PC-3 (cell line): ENCODE data around the gene KRTAP5-4. TPM values are rescaled to one million over a fixed set of nuclear protein-coding genes. Genes with fewer than 3 reads are reported as not detected.
A peak's percentile ranks its signal among the peaks of the same experiment; 100 is the strongest.

Source experiments
- ATAC-seq: fragments of 200-7000 bp; cut with Tn5 transposase; 2 replicates; pipeline ENCODE4 v1.9.1; 2020; ENCODE audit warnings: mild to moderate bottlenecking, moderate library complexity
- BruUV-seq: library from RNA; stranded (reverse); fragments of 400-500 nt; replicated peaks from 2 replicates; lab custom pipeline; 2021; lab: Mats Ljungman, UMichigan
- CTCF ChIA-PET: fragments of 300-600 bp; sonication (Branson Sonifier 250); formaldehyde crosslinking; loops from one replicate; lab custom pipeline; 2022; ENCODE audit warnings: antibody characterized with exemption; lab: Charles Lee
- POLR2A ChIA-PET: fragments of 300-600 bp; sonication (Branson Sonifier 250); formaldehyde crosslinking; loops from one replicate; lab custom pipeline; 2022; ENCODE audit warnings: antibody characterized with exemption; ENCODE audit not compliant: unreplicated experiment; lab: Charles Lee
- DNase-seq: peaks from one replicate; pipeline ENCODE4 v3.0.0-alpha.2; 2015
- H2AFZ ChIP-seq: fragments of 300-600 bp; sonication (generic); 2 replicates; pipeline ENCODE4 v1.6.0; 2016; ENCODE audit warnings: antibody characterized with exemption, low read length
- H3F3A ChIP-seq: fragments of 300-600 bp; sonication (generic); one replicate; pipeline ENCODE4 v1.6.0; 2017; ENCODE audit warnings: antibody characterized with exemption, low read length, control low read depth, mild to moderate bottlenecking; ENCODE audit not compliant: unreplicated experiment
- H3K27ac ChIP-seq: fragments of 300-600 bp; sonication (generic); 2 replicates; pipeline ENCODE4 v1.5.1; 2016; ENCODE audit warnings: mild to moderate bottlenecking, low read length
- H3K27me3 ChIP-seq: fragments of 300-600 bp; sonication (generic); 2 replicates; pipeline ENCODE4 v1.6.1; 2016; ENCODE audit warnings: low read length, mixed read lengths
- H3K36me3 ChIP-seq: fragments of 300-600 bp; sonication (generic); 2 replicates; pipeline ENCODE4 v1.6.1; 2016; ENCODE audit warnings: low read depth, mixed run types, low read length, mixed read lengths
- H3K4me1 ChIP-seq: fragments of 300-600 bp; sonication (generic); 2 replicates; pipeline ENCODE4 v1.5.1; 2016; ENCODE audit warnings: low read length; ENCODE audit not compliant: insufficient read depth
- H3K4me2 ChIP-seq: fragments of 300-600 bp; sonication (generic); 2 replicates; pipeline ENCODE4 v1.6.0; 2016; ENCODE audit warnings: low read length
- H3K4me3 ChIP-seq: fragments of 300-600 bp; sonication (generic); 2 replicates; pipeline ENCODE4 v1.5.1; 2016; ENCODE audit warnings: mild to moderate bottlenecking, low read length, mixed read lengths
- H3K79me2 ChIP-seq: fragments of 300-600 bp; sonication (generic); 2 replicates; pipeline ENCODE4 v1.6.1; 2017; ENCODE audit warnings: low read length, mixed read lengths
- H3K9ac ChIP-seq: fragments of 300-600 bp; sonication (generic); 2 replicates; pipeline ENCODE4 v1.6.0; 2016; ENCODE audit warnings: mild to moderate bottlenecking, low read length
- H3K9me2 ChIP-seq: fragments of 300-600 bp; sonication (generic); replicated peaks from 2 replicates; pipeline ENCODE4 v1.6.1; 2016; ENCODE audit warnings: mixed run types, low read length, mixed read lengths
- H3K9me3 ChIP-seq: fragments of 300-600 bp; sonication (generic); 2 replicates; pipeline ENCODE4 v1.6.1; 2016; ENCODE audit warnings: low read length, mixed read lengths
- H4K20me1 ChIP-seq: fragments of 300-600 bp; sonication (generic); 2 replicates; pipeline ENCODE4 v1.6.1; 2016; ENCODE audit warnings: low read length, mixed read lengths
- CTCF ChIP-seq: fragments of 300-600 bp; sonication (generic); conservative IDR thresholded peaks from 2 replicates; pipeline ENCODE4 v1.5.1; 2017; ENCODE audit warnings: antibody characterized with exemption, low read depth, mild to moderate bottlenecking, low read length
- EZH2 ChIP-seq: fragments of 300-600 bp; sonication (generic); IDR thresholded peaks from one replicate; pipeline ENCODE4 v1.6.1; 2017; ENCODE audit warnings: antibody characterized with exemption, mild to moderate bottlenecking, low read length; ENCODE audit not compliant: unreplicated experiment
- EZH2phosphoT487 ChIP-seq: fragments of 300-600 bp; sonication (generic); IDR thresholded peaks from 2 replicates; pipeline ENCODE4 v1.6.1; 2018; ENCODE audit warnings: mild to moderate bottlenecking, antibody characterized with exemption, low read length, borderline replicate concordance
- intact Hi-C: fragments of 100-400 bp; cut with micrococcal nuclease; formaldehyde crosslinking; loops from 2 replicates; pipeline ENCODE4 v1.9.0; 2023
- total RNA-seq: library from RNA; depleted of rRNA; stranded (reverse); fragments of >200 nt; gene quantifications from 2 replicates; pipeline ENCODE4 v1.2.3, GENCODE V29; 2014

The KRTAP5-4 gene
- total RNA-seq, 1 experiment from 2014 or later = not detected

GRCh38 chr11:1652771-1653540 is 31.0 kb upstream of the KRTAP5-4 start:
- no peak overlapping the region for H3K4me2 ChIP-seq
- no peaks in the 10 kb centered on the region for H3F3A ChIP-seq
- POLR2A ChIA-PET = no interaction called here
- H3K9ac ChIP-seq = no peak overlapping the region
- no peaks in the 10 kb centered on the region for H3K9me2 ChIP-seq
- H3K9me3 ChIP-seq = no peaks in the 10 kb centered on the region
- H3K36me3 ChIP-seq = no peaks in the 10 kb centered on the region
- CTCF ChIA-PET = interaction anchor here (0.5 to 1.3 kb wide), 14 partner anchors 13 to 1170 kb away, joined by 3 to 16 read pairs (median 5); partner anchors contain the start of gene SYT8
- no peaks in the 10 kb centered on the region for H3K79me2 ChIP-seq
- 0 out of 2 replicates have a peak, but pooled peaks cover 5% of the 10 kb centered on the region for H3K27me3 ChIP-seq
- TF ChIP-seq EZH2phosphoT487 = no peak
- TF ChIP-seq CTCF = peak; percentile 91
- intact Hi-C loops = loop anchor here (2.0 to 5.0 kb wide), 2 partner anchors 39 to 504 kb away; no protein-coding TSS in a partner anchor
- no peak overlapping the region for H3K4me3 ChIP-seq
- ATAC-seq = peak; percentile 89
- DNase-seq = peak; percentile 70
- H2AFZ ChIP-seq = no peak overlapping the region
- no peaks in the 10 kb centered on the region for H3K4me1 ChIP-seq
- no peak overlapping the region for H3K27ac ChIP-seq
- no peaks in the 10 kb centered on the region for H4K20me1 ChIP-seq
- BruUV-seq = no TSS peak

- no peak for ATAC-seq
- intact Hi-C loops = loop anchor here (2.0 to 5.0 kb wide), 2 partner anchors 40 to 504 kb away; no protein-coding TSS in a partner anchor
- Histone ChIP-seq H3K4me1 (no peaks in the 10 kb centered on the region), H3K27me3 (0 out of 2 replicates have a peak, but pooled peaks cover 5% of the 10 kb centered on the region), H3F3A (no peaks in the 10 kb centered on the region), H3K27ac (no peak overlapping the region), H3K36me3 (no peaks in the 10 kb centered on the region), H3K4me2 (no peak overlapping the region), H3K9me3 (no peaks in the 10 kb centered on the region), H2AFZ (no peak overlapping the region), H4K20me1 (no peaks in the 10 kb centered on the region), H3K79me2 (no peaks in the 10 kb centered on the region), H3K9me2 (no peaks in the 10 kb centered on the region), H3K4me3 (no peak overlapping the region), H3K9ac (no peak overlapping the region)
- DNase-seq = no peak
- no peak for TF ChIP-seq CTCF
- TF ChIP-seq EZH2 = no peak
- TF ChIP-seq EZH2phosphoT487 = no peak
- ChIA-PET CTCF (interaction anchor here (0.5 to 1.3 kb wide), 14 partner anchors 12 to 1171 kb away, joined by 3 to 16 read pairs (median 5); partner anchors contain the start of gene SYT8), POLR2A (no interaction called here)
- no TSS peak for BruUV-seq
These were observed 30.5 kb upstream of the KRTAP5-4 start for GRCh38 chr11:1652442-1652770.

- no peaks in the 10 kb centered on the region for H3K36me3 ChIP-seq
- no peaks in the 10 kb centered on the region for H4K20me1 ChIP-seq
- H2AFZ ChIP-seq = no peak overlapping the region
- no peak overlapping the region for H3K9ac ChIP-seq
- no peaks in the 10 kb centered on the region for H3K9me2 ChIP-seq
- H3F3A ChIP-seq = no peaks in the 10 kb centered on the region
- POLR2A ChIA-PET = no interaction called here
- H3K4me3 ChIP-seq = no peak overlapping the region
- H3K27ac ChIP-seq = no peak overlapping the region
- TF ChIP-seq EZH2 (no peak), EZH2phosphoT487 (no peak), CTCF (no peak)
- no peak overlapping the region for H3K4me2 ChIP-seq
- no peak for ATAC-seq
- CTCF ChIA-PET = interaction anchor here (0.5 to 1.3 kb wide), 13 partner anchors 12 to 1171 kb away, joined by 3 to 16 read pairs (median 5); partner anchors contain the start of gene SYT8
- DNase-seq = no peak
- BruUV-seq = no TSS peak
- intact Hi-C loops = loop anchor here (2.0 to 5.0 kb wide), 2 partner anchors 40 to 505 kb away; no protein-coding TSS in a partner anchor
- H3K9me3 ChIP-seq = no peaks in the 10 kb centered on the region
- 0 out of 2 replicates have a peak, but pooled peaks cover 5% of the 10 kb centered on the region for H3K27me3 ChIP-seq
- no peaks in the 10 kb centered on the region for H3K79me2 ChIP-seq
- H3K4me1 ChIP-seq = no peaks in the 10 kb centered on the region
These were observed 30.1 kb upstream of the KRTAP5-4 start for GRCh38 chr11:1652026-1652425.
